Middle frontal gyrus (tissue), 1 donor: ENCODE measurements around the gene PREX1.
"Not testable (repeated sequence)": the region's sequence is repeated elsewhere in the genome, so short reads cannot be mapped to it uniquely, and the experiment has no call there.

Experiments
- DNase-seq: peaks from one replicate; pipeline ENCODE4 v3.0.0-alpha.2; 2015; ENCODE audit warnings: low spot score; ENCODE audit errors: extremely low spot score

Gene PREX1

GRCh38 chr20:48813930-48814546, 13.8 kb downstream of the PREX1 start:
- DNase-seq, result no peak

- no peak for DNase-seq
Observed at GRCh38 chr20:48813446-48813747, 14.4 kb downstream of the PREX1 start.

- DNase-seq, result no peak
Observed at GRCh38 chr20:48812600-48813445, 15.0 kb downstream of the PREX1 start.

GRCh38 chr20:48812114-48812513, 15.7 kb downstream of the PREX1 start:
- not testable (repeated sequence) for DNase-seq

- no peak for DNase-seq
Observed at GRCh38 chr20:48809673-48810072, 18.1 kb downstream of the PREX1 start.

GRCh38 chr20:48808382-48809034, 19.3 kb downstream of the PREX1 start:
- no peak for DNase-seq

- no peak for DNase-seq
Observed at GRCh38 chr20:48807586-48808381, 20.0 kb downstream of the PREX1 start.

- no peak for DNase-seq
Observed at GRCh38 chr20:48807051-48807450, 20.7 kb downstream of the PREX1 start.

- no peak for DNase-seq
Observed at GRCh38 chr20:48805716-48806115, 22.1 kb downstream of the PREX1 start.

- DNase-seq, result no peak
Observed at GRCh38 chr20:48805286-48805685, 22.5 kb downstream of the PREX1 start.

GRCh38 chr20:48804300-48804980, 23.4 kb downstream of the PREX1 start:
- DNase-seq, result no peak

GRCh38 chr20:48803176-48804053, 24.4 kb downstream of the PREX1 start:
- DNase-seq, result no peak

GRCh38 chr20:48802647-48803046, 25.2 kb downstream of the PREX1 start:
- no peak for DNase-seq

- DNase-seq, result no peak
Observed at GRCh38 chr20:48802216-48802615, 25.6 kb downstream of the PREX1 start.

- no peak for DNase-seq
Observed at GRCh38 chr20:48801197-48801596, 26.6 kb downstream of the PREX1 start.

- no peak for DNase-seq
Observed at GRCh38 chr20:48800177-48800576, 27.6 kb downstream of the PREX1 start.

- no peak for DNase-seq
Observed at GRCh38 chr20:48799328-48800105, 28.3 kb downstream of the PREX1 start.

GRCh38 chr20:48797850-48798747, 29.7 kb downstream of the PREX1 start:
- no peak for DNase-seq
